Endothelial cell of coronary artery (primary cell): ENCODE data around the gene ZFPL1. TPM values are rescaled to one million over a fixed set of nuclear protein-coding genes. Genes with fewer than 3 reads are reported as not detected.

Experiments used
- total RNA-seq: library from RNA; depleted of rRNA; stranded (reverse); fragments of >200 nt; gene quantifications from 2 replicates; pipeline ENCODE4 v1.2.3, GENCODE V29; 2014

ZFPL1 gene
- total RNA-seq, result 25.0 and 28.2 TPM in 2 replicates

GRCh38 chr11:65083834-65084597 is at the start of gene ZFPL1, which contains the start of gene CDCA5:
Gene ZFPL1, plus strand, starts transcription at chr11:65084222. Its CDS starts 477 bp downstream, at chr11:65084699.
Gene CDCA5, minus strand, starts transcription at chr11:65084040. Its CDS starts 62 bp downstream, at chr11:65083978.

GRCh38 chr11:65040847-65041622 is 43.0 kb upstream of the ZFPL1 start, which contains the start of gene SAC3D1:
Gene SAC3D1, plus strand, starts transcription at chr11:65041210. Its CDS starts 83 bp downstream, at chr11:65041293.

GRCh38 chr11:65058419-65059054 is 25.5 kb upstream of the ZFPL1 start, which contains the start of gene NAALADL1:
Gene NAALADL1, minus strand, starts transcription at chr11:65058553. Its CDS starts 32 bp downstream, at chr11:65058521.

GRCh38 chr11:65095974-65096806 is 12.2 kb downstream of the ZFPL1 start, which contains the start of gene VPS51:
Gene VPS51, plus strand, starts transcription at chr11:65096214. Its CDS starts 37 bp downstream, at chr11:65096251.

GRCh38 chr11:65111744-65112545 is 27.9 kb downstream of the ZFPL1 start, which contains the start of gene TM7SF2:
Gene TM7SF2, plus strand, starts transcription at chr11:65111872. Its CDS starts 144 bp downstream, at chr11:65112016.

GRCh38 chr11:65117206-65118096 is 33.4 kb downstream of the ZFPL1 start, which contains the start of gene ZNHIT2:
Gene ZNHIT2, minus strand, starts transcription at chr11:65117701. Its CDS starts 48 bp downstream, at chr11:65117653.

GRCh38 chr11:65121865-65122696 is 38.1 kb downstream of the ZFPL1 start, which contains the start of the genes FAU and MRPL49:
Gene FAU, minus strand, starts transcription at chr11:65122134. Its CDS starts 321 bp downstream, at chr11:65121813.
Gene MRPL49, plus strand, starts transcription at chr11:65122321. Its CDS starts 26 bp downstream, at chr11:65122347.

GRCh38 chr11:65134240-65134951 is 50.4 kb downstream of the ZFPL1 start, which contains the start of gene SYVN1:
Gene SYVN1, minus strand, starts transcription at chr11:65134519. Its CDS starts 918 bp downstream, at chr11:65133601.

Other genes with a start within 250 kb of the ZFPL1 start
- 0.09 and 0.18 TPM in 2 replicates for gene CDC42BPG, start 239.6 kb upstream of the ZFPL1 start, total RNA-seq
- 99.0 and 121 TPM in 2 replicates for gene EHD1, start 205.6 kb upstream of the ZFPL1 start, total RNA-seq
- 8.3 and 11.4 TPM in 2 replicates for gene ATG2A, start 167.0 kb upstream of the ZFPL1 start, total RNA-seq
- gene PPP2R5B, start 159.5 kb upstream of the ZFPL1 start, total RNA-seq, result 5.6 and 14.5 TPM in 2 replicates
- gene GPHA2, start 148.3 kb upstream of the ZFPL1 start, total RNA-seq, result not detected in 2 replicates
- gene MAJIN, start 112.1 kb upstream of the ZFPL1 start, total RNA-seq, result not detected in 2 replicates
- 0.36 and 0.75 TPM in 2 replicates for gene BATF2, start 87.3 kb upstream of the ZFPL1 start, total RNA-seq
- gene ARL2, start 70.1 kb upstream of the ZFPL1 start, total RNA-seq, result 88.1 and 122 TPM in 2 replicates
- 11.2 and 14.8 TPM in 2 replicates for gene SNX15, start 56.8 kb upstream of the ZFPL1 start, total RNA-seq
- gene SAC3D1, start 43.0 kb upstream of the ZFPL1 start, total RNA-seq, result 9.9 and 11.4 TPM in 2 replicates
- 6.1 and 12.3 TPM in 2 replicates for gene NAALADL1, start 25.7 kb upstream of the ZFPL1 start, total RNA-seq
- 4.2 and 7.7 TPM in 2 replicates for gene CDCA5, start 182 bp upstream of the ZFPL1 start, total RNA-seq
- 193 and 216 TPM in 2 replicates for gene VPS51, start 12.0 kb downstream of the ZFPL1 start, total RNA-seq
- 8.0 and 10.9 TPM in 2 replicates for gene TM7SF2, start 27.6 kb downstream of the ZFPL1 start, total RNA-seq
- 7.1 and 9.4 TPM in 2 replicates for gene ZNHIT2, start 33.5 kb downstream of the ZFPL1 start, total RNA-seq
- gene FAU, start 37.9 kb downstream of the ZFPL1 start, total RNA-seq, result 535 and 549 TPM in 2 replicates
- 31.3 and 37.8 TPM in 2 replicates for gene MRPL49, start 38.1 kb downstream of the ZFPL1 start, total RNA-seq
- 5.5 and 12.2 TPM in 2 replicates for gene SYVN1, start 50.3 kb downstream of the ZFPL1 start, total RNA-seq
- not detected in 2 replicates for gene SPDYC, start 86.0 kb downstream of the ZFPL1 start, total RNA-seq
- 81.0 and 91.3 TPM in 2 replicates for gene CAPN1, start 97.7 kb downstream of the ZFPL1 start, total RNA-seq
- gene POLA2, start 177.7 kb downstream of the ZFPL1 start, total RNA-seq, result 5.9 and 6.7 TPM in 2 replicates
- gene CDC42EP2, start 230.6 kb downstream of the ZFPL1 start, total RNA-seq, result 17.4 and 19.1 TPM in 2 replicates
- 24.2 and 27.9 TPM in 2 replicates for gene DPF2, start 249.6 kb downstream of the ZFPL1 start, total RNA-seq